Smooth muscle cell (in vitro differentiated cells): ENCODE data around the gene ALLC. TPM values are rescaled to one million over a fixed set of nuclear protein-coding genes. Genes with fewer than 3 reads are reported as not detected.

Experiments
- DNase-seq: peaks from one replicate; lab custom pipeline; 2025; ENCODE audit not compliant: unreplicated experiment; lab: John Stamatoyannopoulos, UW
- H2AFZ ChIP-seq: fragments of 200-600 bp; sonication (generic); 2 replicates; pipeline ENCODE4 v1.6.0; 2016; ENCODE audit warnings: antibody characterized with exemption, low read depth, mild to moderate bottlenecking
- H3F3A ChIP-seq: fragments of 200-600 bp; sonication (generic); 2 replicates; pipeline ENCODE4 v1.6.0; 2017; ENCODE audit warnings: antibody characterized with exemption, low read depth
- H3K27ac ChIP-seq: fragments of 200-600 bp; sonication (generic); 2 replicates; pipeline ENCODE4 v1.5.1; 2016; ENCODE audit warnings: low read depth, mild to moderate bottlenecking
- H3K27me3 ChIP-seq: fragments of 200-600 bp; sonication (generic); 2 replicates; pipeline ENCODE4 v1.6.1; 2016; ENCODE audit warnings: low read depth, mild to moderate bottlenecking
- H3K36me3 ChIP-seq: fragments of 200-600 bp; sonication (generic); 2 replicates; pipeline ENCODE4 v1.5.1; 2016; ENCODE audit warnings: low read depth
- H3K4me1 ChIP-seq: fragments of 200-600 bp; sonication (generic); 2 replicates; pipeline ENCODE4 v1.5.1; 2016; ENCODE audit warnings: low read depth
- H3K4me2 ChIP-seq: fragments of 200-600 bp; sonication (generic); 2 replicates; pipeline ENCODE4 v1.6.0; 2016; ENCODE audit warnings: mild to moderate bottlenecking
- H3K4me3 ChIP-seq: fragments of 200-600 bp; sonication (generic); 2 replicates; pipeline ENCODE4 v1.5.1; 2016; ENCODE audit warnings: mild to moderate bottlenecking
- H3K79me2 ChIP-seq: fragments of 200-600 bp; sonication (generic); 2 replicates; pipeline ENCODE4 v1.6.0; 2016; ENCODE audit warnings: low read depth, mild to moderate bottlenecking
- H3K9ac ChIP-seq: fragments of 200-600 bp; sonication (generic); 2 replicates; pipeline ENCODE4 v1.6.0; 2016; ENCODE audit warnings: low read depth
- H3K9me3 ChIP-seq: fragments of 200-600 bp; sonication (generic); replicated peaks from 2 replicates; pipeline ENCODE4 v1.5.1; 2016; ENCODE audit warnings: low read depth
- H4K20me1 ChIP-seq: fragments of 200-600 bp; sonication (generic); 2 replicates; pipeline ENCODE4 v1.6.0; 2016; ENCODE audit warnings: low read depth
- WGBS: methylation state at CpG from one replicate; pipeline ENCODE4 v1.1.7; 2016; ENCODE audit warnings: low lambda C conversion rate; 5-methylcytosine and 5-hydroxymethylcytosine counted together
- polyA plus RNA-seq: library from polyadenylated mRNA; unstranded; fragments of >200 nt; fragmentation: Nextera tagmentation; extraction: Ambion mirVana; gene quantifications from 2 replicates; pipeline ENCODE4 v1.2.1, GENCODE V29; 2016
- total RNA-seq: library from RNA; depleted of rRNA; stranded (reverse); fragments of >200 nt; gene quantifications from 2 replicates; pipeline ENCODE4 v1.2.3, GENCODE V29; 2014
- TF ChIP-seq, protein P1 (sequence below): fragments of 200-600 bp; sonication (generic); IDR thresholded peaks from 2 replicates; pipeline ENCODE4 v1.5.1; 2017; ENCODE audit warnings: borderline replicate concordance, mild to moderate bottlenecking, antibody characterized with exemption; ENCODE audit not compliant: insufficient read depth, poor library complexity, severe bottlenecking

The ALLC gene
- total and polyA plus RNA-seq, 2 experiments from 2014 or later: not detected

DNA sequence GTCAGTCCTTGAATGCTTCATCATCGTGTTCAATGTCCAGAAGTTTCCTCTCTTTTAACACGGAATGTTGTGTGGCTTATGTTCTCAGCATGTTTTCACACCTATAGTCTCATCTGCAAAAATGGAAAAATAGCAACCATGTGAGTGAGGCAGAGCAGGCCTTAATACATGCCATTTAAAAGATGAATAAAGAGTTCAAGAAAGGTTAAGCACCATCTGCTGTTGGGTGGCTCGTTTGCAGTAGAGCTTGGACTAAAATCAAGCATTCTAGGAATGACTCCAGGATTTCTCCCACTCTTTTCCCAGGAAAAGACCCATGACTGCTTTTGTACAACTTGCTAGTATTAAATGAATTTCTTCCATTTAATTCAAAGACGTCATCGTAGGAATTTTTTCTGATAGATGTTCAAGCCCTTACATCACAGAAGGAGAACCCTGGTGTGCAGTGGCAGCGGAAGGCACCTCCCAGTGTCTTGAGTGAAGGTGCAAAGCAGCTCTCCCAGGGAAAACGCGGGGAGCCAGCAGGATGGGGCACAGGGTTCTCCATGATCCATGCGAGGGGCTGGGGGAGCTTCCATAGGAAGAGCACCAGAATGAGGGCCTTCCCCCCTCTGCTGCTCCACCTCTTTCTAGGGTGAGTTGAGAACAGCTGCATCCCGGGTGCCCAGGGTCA, 55.0 kb downstream of the ALLC start:
- H3K27ac ChIP-seq: no peak overlapping the region
- H3K9ac ChIP-seq: no peak overlapping the region
- H4K20me1 ChIP-seq: no peaks in the 10 kb centered on the region
- TF ChIP-seq, protein P1, sequence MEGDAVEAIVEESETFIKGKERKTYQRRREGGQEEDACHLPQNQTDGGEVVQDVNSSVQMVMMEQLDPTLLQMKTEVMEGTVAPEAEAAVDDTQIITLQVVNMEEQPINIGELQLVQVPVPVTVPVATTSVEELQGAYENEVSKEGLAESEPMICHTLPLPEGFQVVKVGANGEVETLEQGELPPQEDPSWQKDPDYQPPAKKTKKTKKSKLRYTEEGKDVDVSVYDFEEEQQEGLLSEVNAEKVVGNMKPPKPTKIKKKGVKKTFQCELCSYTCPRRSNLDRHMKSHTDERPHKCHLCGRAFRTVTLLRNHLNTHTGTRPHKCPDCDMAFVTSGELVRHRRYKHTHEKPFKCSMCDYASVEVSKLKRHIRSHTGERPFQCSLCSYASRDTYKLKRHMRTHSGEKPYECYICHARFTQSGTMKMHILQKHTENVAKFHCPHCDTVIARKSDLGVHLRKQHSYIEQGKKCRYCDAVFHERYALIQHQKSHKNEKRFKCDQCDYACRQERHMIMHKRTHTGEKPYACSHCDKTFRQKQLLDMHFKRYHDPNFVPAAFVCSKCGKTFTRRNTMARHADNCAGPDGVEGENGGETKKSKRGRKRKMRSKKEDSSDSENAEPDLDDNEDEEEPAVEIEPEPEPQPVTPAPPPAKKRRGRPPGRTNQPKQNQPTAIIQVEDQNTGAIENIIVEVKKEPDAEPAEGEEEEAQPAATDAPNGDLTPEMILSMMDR: no peak
- no peaks in the 10 kb centered on the region for H3K36me3 ChIP-seq
- no peaks in the 10 kb centered on the region for H3K9me3 ChIP-seq
- no peaks in the 10 kb centered on the region for H3F3A ChIP-seq
- no peak overlapping the region for H3K4me2 ChIP-seq
- H2AFZ ChIP-seq: no peak overlapping the region
- H3K79me2 ChIP-seq: no peaks in the 10 kb centered on the region
- no peaks in the 10 kb centered on the region for H3K27me3 ChIP-seq
- no peaks in the 10 kb centered on the region for H3K4me1 ChIP-seq
- 86% methylated on average over 10 of the region's 10 CpGs for WGBS
- no peak for DNase-seq
- H3K4me3 ChIP-seq: no peak overlapping the region

DNA sequence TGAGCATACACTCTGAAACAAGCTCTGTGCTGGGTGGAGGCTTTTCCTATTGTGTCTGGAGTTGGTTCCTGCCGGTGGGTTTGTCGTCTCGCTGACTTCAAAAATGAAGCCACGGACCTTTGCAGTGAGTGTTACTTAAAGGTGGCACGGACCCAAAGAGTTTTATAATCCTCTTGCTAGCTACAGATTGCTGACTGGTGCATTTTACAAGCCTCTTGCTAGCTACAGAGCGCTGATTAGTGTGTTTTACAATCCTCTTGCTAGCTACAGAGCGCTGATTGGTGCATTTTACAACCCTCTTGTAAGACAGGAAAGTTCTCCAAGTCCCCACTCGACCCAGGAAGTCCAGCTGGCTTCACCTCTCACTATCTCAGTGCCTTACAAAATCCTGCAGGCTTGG, 60.7 kb downstream of the ALLC start:
- no peak overlapping the region for H2AFZ ChIP-seq
- H3K4me1 ChIP-seq: no peaks in the 10 kb centered on the region
- H3K79me2 ChIP-seq: no peaks in the 10 kb centered on the region
- no peaks in the 10 kb centered on the region for H3F3A ChIP-seq
- no peak for DNase-seq
- TF ChIP-seq, protein P1: no peak
- no peak overlapping the region for H3K4me2 ChIP-seq
- 80% methylated on average over 8 of the region's 8 CpGs for WGBS
- no peaks in the 10 kb centered on the region for H3K36me3 ChIP-seq
- no peak overlapping the region for H3K4me3 ChIP-seq
- no peaks in the 10 kb centered on the region for H3K9me3 ChIP-seq
- no peaks in the 10 kb centered on the region for H3K27me3 ChIP-seq
- H4K20me1 ChIP-seq: no peaks in the 10 kb centered on the region
- H3K27ac ChIP-seq: no peak overlapping the region
- no peak overlapping the region for H3K9ac ChIP-seq

DNA sequence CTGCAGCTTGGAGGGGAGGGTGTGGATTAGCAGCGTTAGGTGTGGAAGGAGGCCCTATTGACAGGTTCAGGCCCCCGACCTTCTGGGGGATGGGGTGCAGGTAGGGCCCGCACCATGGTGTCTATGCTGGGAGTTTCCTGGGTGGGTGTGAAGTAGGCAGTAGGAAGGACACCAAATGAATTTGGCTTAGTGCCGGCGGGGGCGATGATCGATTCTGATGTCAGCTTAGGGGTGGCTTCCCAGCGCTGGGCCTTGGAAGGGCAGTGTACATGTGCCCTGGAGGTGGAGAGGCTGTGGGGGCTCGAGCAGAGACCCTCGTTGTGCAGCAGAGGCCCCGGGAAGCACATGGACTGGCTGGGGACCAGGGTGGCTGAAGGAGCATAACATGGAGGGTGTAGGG, 67.0 kb downstream of the ALLC start:
- Histone ChIP-seq H3K27me3 (peaks cover 4% of the 10 kb centered on the region), H2AFZ (no peak overlapping the region), H3K79me2 (no peaks in the 10 kb centered on the region), H3K4me3 (no peak overlapping the region), H3K27ac (no peak overlapping the region), H3K9me3 (no peaks in the 10 kb centered on the region), H3K36me3 (no peaks in the 10 kb centered on the region), H3K4me1 (no peaks in the 10 kb centered on the region), H4K20me1 (no peaks in the 10 kb centered on the region), H3F3A (no peaks in the 10 kb centered on the region), H3K4me2 (no peak overlapping the region), H3K9ac (no peak overlapping the region)
- 88% methylated on average over 11 of the region's 11 CpGs for WGBS
- no peak for DNase-seq
- TF ChIP-seq, protein P1: no peak
